Duodenal mucosa (tissue), 2 donors: ENCODE measurements around the gene PCLO.
"Not testable (repeated sequence)": the region's sequence is repeated elsewhere in the genome, so short reads cannot be mapped to it uniquely, and the experiment has no call there.

Experiments
- H3K27ac ChIP-seq: one replicate; pipeline ENCODE4 v1.7.0; 2013; ENCODE audit warnings: low read depth, low read length
- H3K27me3 ChIP-seq, 2 donors: one replicate each; pipeline ENCODE4 v1.7.0; 2013; ENCODE audit warnings: low read length in 2 of 2, control low read depth in 1 of 2; ENCODE audit not compliant: insufficient read depth in 2 of 2, control insufficient read depth in 1 of 2
- H3K36me3 ChIP-seq, 2 donors: one replicate each; pipeline ENCODE4 v1.7.0; 2013; ENCODE audit warnings: low read length in 2 of 2, control low read depth in 1 of 2; ENCODE audit not compliant: insufficient read depth in 2 of 2, control insufficient read depth in 1 of 2
- H3K4me1 ChIP-seq, 2 donors: one replicate each; pipeline ENCODE4 v1.7.0; 2013; ENCODE audit warnings: low read length in 2 of 2, control low read depth in 1 of 2; ENCODE audit not compliant: insufficient read depth in 2 of 2, control insufficient read depth in 1 of 2
- H3K4me3 ChIP-seq, 2 donors: one replicate each; pipeline ENCODE4 v1.7.0; 2013; ENCODE audit warnings: low read length in 2 of 2, low read depth in 1 of 2
- H3K9ac ChIP-seq, 2 donors: one replicate each; pipeline ENCODE4 v1.7.0; 2013; ENCODE audit warnings: low read length in 2 of 2, low read depth in 1 of 2
- H3K9me3 ChIP-seq, 2 donors: one replicate each; pipeline ENCODE4 v1.7.0; 2013; ENCODE audit warnings: low read length in 2 of 2, control low read depth in 1 of 2; ENCODE audit not compliant: control insufficient read depth in 1 of 2

PCLO gene

GRCh38 chr7:82726038-82726800 lies 436.5 kb downstream of the PCLO start:
- Histone ChIP-seq H3K9ac (no peak overlapping the region), H3K4me1 (peaks cover 2 to 14% of the 10 kb centered on the region in 2 donors), H3K4me3 (no peak overlapping the region), H3K9me3 (no peaks in the 10 kb centered on the region), H3K27ac (no peak overlapping the region), H3K36me3 (no peaks in the 10 kb centered on the region), H3K27me3 (no peaks in the 10 kb centered on the region)

- no peak overlapping the region for H3K9ac ChIP-seq
- H3K27ac ChIP-seq = no peak overlapping the region
- H3K4me1 ChIP-seq = peaks cover 2 to 10% of the 10 kb centered on the region in 2 donors
- H3K36me3 ChIP-seq = no peaks in the 10 kb centered on the region
- H3K9me3 ChIP-seq = no peaks in the 10 kb centered on the region
- H3K27me3 ChIP-seq = no peaks in the 10 kb centered on the region
- H3K4me3 ChIP-seq = no peak overlapping the region
These were observed 439.3 kb downstream of the PCLO start for GRCh38 chr7:82723411-82723810.

DNA sequence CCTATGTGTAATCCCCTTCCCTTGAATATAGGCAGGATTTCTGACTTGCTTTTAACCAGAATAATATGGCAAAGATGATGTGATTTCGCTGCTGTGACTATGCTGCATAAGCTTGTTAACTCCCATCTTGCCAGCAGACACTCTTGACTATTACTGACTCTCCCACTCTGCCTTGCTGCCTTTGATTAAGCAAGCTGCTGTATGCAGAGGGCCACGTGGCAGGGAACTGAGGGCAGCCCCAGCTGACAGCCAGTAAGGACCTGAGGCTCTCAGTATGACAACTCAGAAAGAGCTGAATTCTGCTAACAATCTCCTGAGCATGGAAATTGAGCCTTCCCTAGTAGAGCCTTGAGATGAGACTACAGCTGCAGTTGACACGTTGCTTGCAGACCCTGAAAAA lies 439.7 kb downstream of the PCLO start:
- Histone ChIP-seq H3K9ac (no peak overlapping the region), H3K27me3 (no peaks in the 10 kb centered on the region), H3K9me3 (no peaks in the 10 kb centered on the region), H3K36me3 (no peaks in the 10 kb centered on the region), H3K4me3 (no peak overlapping the region), H3K4me1 (peaks cover 2 to 10% of the 10 kb centered on the region in 2 donors), H3K27ac (no peak overlapping the region)

DNA sequence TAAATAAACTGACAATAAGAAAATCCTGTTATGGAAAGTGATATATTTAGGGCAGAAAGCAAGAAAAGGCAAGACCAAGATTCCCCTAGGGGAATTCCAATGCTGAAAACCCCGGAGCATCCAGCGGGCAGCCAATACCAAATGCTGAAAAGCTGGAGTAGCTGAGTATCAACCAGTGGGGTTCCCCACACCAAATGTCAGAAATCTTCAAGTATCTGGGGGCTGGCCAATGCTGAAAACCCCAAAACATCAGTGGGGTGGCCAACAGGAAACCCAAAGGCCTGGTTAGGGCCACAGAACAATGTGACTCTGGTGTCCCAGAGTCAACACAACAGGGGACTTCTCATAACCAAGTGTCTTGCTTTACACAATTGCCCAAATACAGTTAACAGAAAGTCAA lies 447.3 kb downstream of the PCLO start:
- Histone ChIP-seq H3K4me1 (peaks cover 6 to 12% of the 10 kb centered on the region in 2 donors), H3K9ac (no peak overlapping the region), H3K9me3 (no peaks in the 10 kb centered on the region), H3K27ac (no peak overlapping the region), H3K36me3 (no peaks in the 10 kb centered on the region), H3K4me3 (no peak overlapping the region), H3K27me3 (no peaks in the 10 kb centered on the region)

DNA sequence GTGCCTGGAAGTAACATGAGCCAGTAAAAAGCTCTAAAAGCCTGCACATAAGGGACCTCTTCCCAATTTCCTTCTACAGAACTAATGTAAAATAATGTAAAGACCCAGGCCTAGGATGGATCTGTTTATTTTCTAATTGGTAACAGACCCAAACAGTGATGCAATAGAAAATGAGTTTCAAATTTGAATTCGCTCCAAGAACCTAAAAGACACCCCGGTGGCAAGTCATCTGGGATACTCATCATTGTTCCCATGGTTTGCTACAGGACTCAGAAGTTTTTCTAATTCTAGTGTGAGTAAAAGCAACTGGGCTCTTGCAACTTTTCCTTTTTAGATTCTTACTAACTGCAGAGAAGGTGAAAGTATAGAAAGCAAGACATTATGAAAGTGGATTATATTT lies 447.8 kb downstream of the PCLO start:
- no peak overlapping the region for H3K4me3 ChIP-seq
- no peaks in the 10 kb centered on the region for H3K36me3 ChIP-seq
- H3K27me3 ChIP-seq = no peaks in the 10 kb centered on the region
- H3K4me1 ChIP-seq = peaks cover 6 to 12% of the 10 kb centered on the region in 2 donors
- no peak overlapping the region for H3K9ac ChIP-seq
- no peak overlapping the region for H3K27ac ChIP-seq
- H3K9me3 ChIP-seq = no peaks in the 10 kb centered on the region

DNA sequence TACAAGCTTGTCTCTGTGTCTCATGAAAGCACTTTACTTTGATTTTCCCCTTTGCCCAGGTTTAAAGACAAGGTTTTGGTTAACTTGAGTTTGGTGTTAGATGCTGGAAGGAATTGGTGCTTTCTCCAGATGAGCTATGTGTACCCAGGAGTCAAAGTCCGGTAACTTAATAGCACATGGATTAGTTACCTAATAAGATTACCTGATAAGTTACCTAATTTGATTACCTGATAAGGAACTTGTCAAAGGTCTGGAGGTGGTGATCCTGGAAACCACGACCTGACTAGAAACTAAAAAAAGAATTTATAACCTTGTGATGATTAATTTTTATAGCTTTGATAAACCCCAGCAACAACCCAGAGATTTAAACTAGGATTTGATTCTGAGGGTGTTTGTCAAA lies 449.2 kb downstream of the PCLO start:
- no peaks in the 10 kb centered on the region for H3K27me3 ChIP-seq
- H3K9ac ChIP-seq = no peak overlapping the region
- H3K27ac ChIP-seq = no peak overlapping the region
- peaks cover 6 to 12% of the 10 kb centered on the region in 2 donors for H3K4me1 ChIP-seq
- no peaks in the 10 kb centered on the region for H3K36me3 ChIP-seq
- H3K9me3 ChIP-seq = no peaks in the 10 kb centered on the region
- H3K4me3 ChIP-seq = no peak overlapping the region

GRCh38 chr7:82706344-82706743 lies 456.3 kb downstream of the PCLO start:
- not testable (repeated sequence) for H3K9ac ChIP-seq, H3K4me1 ChIP-seq, H3K27ac ChIP-seq, H3K4me3 ChIP-seq, H3K27me3 ChIP-seq, H3K36me3 ChIP-seq, H3K9me3 ChIP-seq

DNA sequence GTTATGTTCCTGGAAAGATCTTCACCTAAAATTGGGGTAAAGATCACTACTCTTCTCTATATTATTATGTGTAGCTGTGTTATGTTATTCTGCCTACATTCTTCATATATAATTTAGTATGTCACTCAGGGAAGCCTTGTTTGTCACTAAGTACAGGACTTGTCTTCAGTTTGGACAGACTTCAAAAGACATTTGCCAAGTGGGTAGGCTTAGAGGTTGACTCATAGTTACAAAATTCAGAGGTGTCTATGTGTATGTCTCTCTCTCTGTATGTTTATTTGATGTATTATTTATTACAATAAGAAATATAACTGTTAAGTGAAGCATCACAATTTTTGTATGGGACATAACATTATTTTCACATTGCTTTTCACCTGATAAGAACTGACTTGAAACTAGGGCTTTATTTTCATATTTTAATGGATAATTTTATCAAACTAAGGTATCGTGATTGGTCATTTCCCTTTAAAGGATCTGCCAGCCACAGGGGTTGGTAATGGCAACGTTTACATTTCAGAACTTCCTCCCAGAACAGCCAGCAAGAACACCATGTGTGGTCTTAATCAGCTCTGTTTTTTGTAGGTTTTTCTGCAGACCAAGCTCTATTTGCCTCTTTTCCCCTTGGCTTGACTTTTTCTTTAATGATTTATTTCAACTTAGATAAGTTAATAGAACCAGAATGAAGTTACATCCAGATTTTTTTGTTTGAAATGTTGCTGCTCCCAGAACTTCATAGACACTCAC lies 457.0 kb downstream of the PCLO start:
- H3K4me3 ChIP-seq = no peak overlapping the region
- H3K36me3 ChIP-seq = no peaks in the 10 kb centered on the region
- peaks cover 4 to 12% of the 10 kb centered on the region in 2 donors for H3K4me1 ChIP-seq
- H3K27ac ChIP-seq = no peak overlapping the region
- no peak overlapping the region for H3K9ac ChIP-seq
- H3K27me3 ChIP-seq = no peaks in the 10 kb centered on the region
- H3K9me3 ChIP-seq = no peaks in the 10 kb centered on the region

- H3K9me3 ChIP-seq = no peaks in the 10 kb centered on the region
- peaks cover 10 to 16% of the 10 kb centered on the region in 2 donors for H3K4me1 ChIP-seq
- no peaks in the 10 kb centered on the region for H3K27me3 ChIP-seq
- no peak overlapping the region for H3K27ac ChIP-seq
- no peaks in the 10 kb centered on the region for H3K36me3 ChIP-seq
- H3K4me3 ChIP-seq = no peak overlapping the region
- H3K9ac ChIP-seq = no peak overlapping the region
These were observed 458.6 kb downstream of the PCLO start for GRCh38 chr7:82704121-82704520.
